ENCODE measurements around the gene RAB27A.

DNA sequence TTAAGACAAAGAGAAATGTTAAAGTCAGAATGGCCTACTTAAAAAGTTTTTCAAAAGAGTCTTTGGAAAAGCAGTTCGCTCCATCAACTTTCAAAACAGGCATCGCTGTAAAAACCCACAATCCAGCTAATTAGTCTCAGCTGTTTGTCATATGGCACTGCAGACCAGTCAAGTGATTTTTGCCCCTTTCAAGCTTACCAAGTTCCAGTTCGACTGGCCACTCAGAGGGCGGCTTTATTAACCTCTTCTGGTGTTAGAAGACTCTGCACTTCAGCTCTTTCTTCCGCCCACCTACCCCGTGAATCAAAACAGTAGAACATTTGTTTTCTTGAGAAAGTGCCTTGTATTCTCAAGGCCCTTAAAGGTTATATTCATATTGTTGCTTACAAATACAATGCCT is 19.3 kb downstream of the RAB27A start:
- TF ChIP-seq, protein P1, sequence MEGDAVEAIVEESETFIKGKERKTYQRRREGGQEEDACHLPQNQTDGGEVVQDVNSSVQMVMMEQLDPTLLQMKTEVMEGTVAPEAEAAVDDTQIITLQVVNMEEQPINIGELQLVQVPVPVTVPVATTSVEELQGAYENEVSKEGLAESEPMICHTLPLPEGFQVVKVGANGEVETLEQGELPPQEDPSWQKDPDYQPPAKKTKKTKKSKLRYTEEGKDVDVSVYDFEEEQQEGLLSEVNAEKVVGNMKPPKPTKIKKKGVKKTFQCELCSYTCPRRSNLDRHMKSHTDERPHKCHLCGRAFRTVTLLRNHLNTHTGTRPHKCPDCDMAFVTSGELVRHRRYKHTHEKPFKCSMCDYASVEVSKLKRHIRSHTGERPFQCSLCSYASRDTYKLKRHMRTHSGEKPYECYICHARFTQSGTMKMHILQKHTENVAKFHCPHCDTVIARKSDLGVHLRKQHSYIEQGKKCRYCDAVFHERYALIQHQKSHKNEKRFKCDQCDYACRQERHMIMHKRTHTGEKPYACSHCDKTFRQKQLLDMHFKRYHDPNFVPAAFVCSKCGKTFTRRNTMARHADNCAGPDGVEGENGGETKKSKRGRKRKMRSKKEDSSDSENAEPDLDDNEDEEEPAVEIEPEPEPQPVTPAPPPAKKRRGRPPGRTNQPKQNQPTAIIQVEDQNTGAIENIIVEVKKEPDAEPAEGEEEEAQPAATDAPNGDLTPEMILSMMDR (IDR thresholded peaks at IDR 0.05): no peak
- TF ChIP-seq POLR2A (IDR thresholded peaks at IDR 0.05) (no peak), EP300 (IDR thresholded peaks at IDR 0.05) (no peak)

All from tibial nerve (tissue), 4 donors.